ENCODE measurements around the gene RHOA. TPM values are rescaled to one million over a fixed set of nuclear protein-coding genes. Genes with fewer than 3 reads are reported as not detected.

The RHOA gene
- total and polyA plus RNA-seq, 2 of the 8 experiments (the other 6 are each of a cell fraction or from before 2014, with no cell fraction given): 176 to 397 TPM

GRCh38 chr3:49351521-49352011, 60.2 kb downstream of the RHOA start:
- no peaks in the 10 kb centered on the region for H3K27me3 ChIP-seq (replicated peaks in 1 of 4; ENCODE audit: control insufficient read depth in 3 of 4, extremely low read depth in 1 of 4, insufficient read depth in 3 of 4, low read length in 3 of 4)
- H3K23me2 ChIP-seq (ENCODE audit: low read depth, low read length): no peaks in the 10 kb centered on the region; the same call in 1 of the 2 replicates
- H2BK20ac ChIP-seq (ENCODE audit: low read length): no peak overlapping the region
- POLR2A ChIA-PET (ENCODE audit: partially characterized antibody): interaction anchor here (0.7 to 4.3 kb wide), 5 partner anchors 7 to 119 kb away, joined by 3 to 20 read pairs (median 6); partner anchors contain the start of genes DAG1, GPX1 and USP4
- CTCF ChIA-PET (ENCODE audit: partially characterized antibody): interaction anchor here (1.2 to 2.9 kb wide), 5 partner anchors 9 to 103 kb away, joined by 3 to 11 read pairs (median 6); partner anchors contain the start of gene USP4
- peak overlapping the region; percentile 50; the same call in 1 of the 2 replicates for H2BK12ac ChIP-seq (ENCODE audit: low read depth, low read length)
- H3K14ac ChIP-seq (ENCODE audit: insufficient read length): no peak overlapping the region
- H3K56ac ChIP-seq (replicated peaks; ENCODE audit: insufficient read length, low read depth, low read length): no peak overlapping the region
- no peak overlapping the region for H3K4me2 ChIP-seq (ENCODE audit: insufficient read depth in 1 of 2, low read depth in 2 of 2, low read length in 2 of 2)
- H3K9ac ChIP-seq (replicated peaks in 1 of 4; ENCODE audit: extremely low read depth in 1 of 4, low read depth in 3 of 4, low read length in 3 of 4): no peak overlapping the region
- H4K8ac ChIP-seq (ENCODE audit: extremely low read depth, insufficient read depth, low read length): no peak overlapping the region
- H3K27ac ChIP-seq (ENCODE audit: low read depth, low read length): no peak overlapping the region
- no peak overlapping the region for H3K4ac ChIP-seq (replicated peaks; ENCODE audit: insufficient read length, low read depth, low read length)
- H4K91ac ChIP-seq (replicated peaks; ENCODE audit: insufficient read length, low read length): no peak overlapping the region
- no peaks in the 10 kb centered on the region for H3K9me3 ChIP-seq (ENCODE audit: insufficient read depth in 2 of 2, low read depth in 1 of 2, low read length in 1 of 2)
- no peak overlapping the region for H2AFZ ChIP-seq (ENCODE audit: low read length)
- H3K18ac ChIP-seq (ENCODE audit: extremely low read depth, low read length): no peak overlapping the region
- H3K79me1 ChIP-seq (ENCODE audit: low read depth, low read length): no peaks in the 10 kb centered on the region; the same call in 1 of the 2 replicates
- H3K36me3 ChIP-seq (ENCODE audit: control insufficient read depth in 2 of 4, insufficient read depth in 4 of 4, low read length in 3 of 4): peaks cover 0 to 7% (median 4%) of the 10 kb centered on the region in 4 experiments; a peak in 5 of 8 replicates
- H3K4me3 ChIP-seq (ENCODE audit: extremely low read depth in 1 of 4, insufficient read depth in 2 of 4, low read depth in 3 of 4, low read length in 4 of 4): no peak overlapping the region
- no peak overlapping the region for H2BK120ac ChIP-seq (replicated peaks; ENCODE audit: low read depth, low read length)
- no peaks in the 10 kb centered on the region for H4K20me1 ChIP-seq (replicated peaks in 1 of 2; ENCODE audit: control insufficient read depth in 1 of 2, insufficient read depth in 2 of 2, low read length in 2 of 2)
- no peak overlapping the region for H2BK5ac ChIP-seq (ENCODE audit: low read depth, low read length)
- FAIRE-seq (no peak), DNase-seq (ENCODE audit: low read depth in 1 of 2, low spot score in 2 of 2) (no peak)
- 86% methylated on average over 1 of the region's 1 CpG; no CpG with 5 or more reads in 1 of the 2 experiments for WGBS, 2 experiments (ENCODE audit: extremely low coverage in 1 of 2, insufficient coverage in 1 of 2, insufficient read length in 1 of 2, insufficient replicate concordance in 2 of 2, low coverage in 1 of 2, low lambda C conversion rate in 2 of 2, missing lambda C conversion rate in 1 of 2)
- H4K5ac ChIP-seq (ENCODE audit: insufficient read length, low read depth, low read length): no peak overlapping the region
- H2AK5ac ChIP-seq (ENCODE audit: low read depth, low read length): no peak overlapping the region
- H2BK15ac ChIP-seq (ENCODE audit: low read length): no peak overlapping the region
- H3K4me1 ChIP-seq (replicated peaks in 1 of 4; ENCODE audit: control insufficient read depth in 3 of 4, insufficient read depth in 4 of 4, low read length in 3 of 4): no peaks in the 10 kb centered on the region; a peak in 1 of 7 replicates
- H3K23ac ChIP-seq (ENCODE audit: insufficient read length): no peak overlapping the region
- peaks cover 0 to 6% of the 10 kb centered on the region in 2 experiments; a peak in 2 of 4 replicates for H3K79me2 ChIP-seq (ENCODE audit: control insufficient read depth in 1 of 2, insufficient read depth in 2 of 2, low read length in 2 of 2)
- TF ChIP-seq BCL11A (IDR thresholded peaks at IDR 0.05; ENCODE audit: low read depth in 2 of 2, low read length in 2 of 2) (no peak), USF2 (IDR thresholded peaks at IDR 0.05; ENCODE audit: low read length) (no peak)
